Measurements from ENCODE around the gene COL20A1. TPM values are rescaled to one million over a fixed set of nuclear protein-coding genes. Genes with fewer than 3 reads are reported as not detected.

COL20A1 gene
- total and polyA plus RNA-seq, 2 experiments from 2014 or later, result not detected

DNA sequence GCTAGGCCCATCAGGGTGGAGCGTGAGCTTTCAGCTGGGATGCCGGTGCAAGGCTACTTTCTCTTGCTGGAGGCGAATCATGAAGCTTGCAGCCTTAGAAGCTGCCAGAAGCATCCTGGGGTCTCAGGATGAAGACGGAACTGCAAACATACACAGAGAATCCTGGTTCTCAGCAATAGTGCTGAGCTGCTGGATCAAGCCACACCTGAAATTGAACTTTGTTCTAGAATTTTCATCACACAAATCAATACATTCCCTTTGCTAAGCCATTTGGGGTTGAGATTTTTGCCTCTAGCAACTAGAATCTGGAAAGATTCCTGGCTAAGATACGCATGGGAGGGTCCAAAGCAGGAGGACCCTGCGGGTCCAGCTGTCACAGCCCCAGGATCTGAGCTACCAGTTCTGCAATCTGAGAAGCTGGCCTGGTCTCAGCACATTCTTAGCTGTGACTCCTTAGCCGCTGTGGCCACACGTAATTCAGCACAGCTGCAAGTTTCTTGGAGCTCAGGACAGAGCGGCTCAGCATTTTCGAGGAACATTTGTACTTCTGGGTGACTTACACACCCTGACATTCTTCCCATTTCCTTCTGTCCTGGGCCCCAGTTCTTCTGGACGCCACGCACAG, 27.0 kb upstream of the COL20A1 start:
- Histone ChIP-seq H3K4me3 (no peak overlapping the region), H3K36me3 (ENCODE audit: low read depth) (no peaks in the 10 kb centered on the region), H3K27ac (no peak overlapping the region), H3K79me2 (ENCODE audit: insufficient read depth) (0 out of 2 replicates have a peak, but pooled peaks cover 5% of the 10 kb centered on the region), H3K9me3 (ENCODE audit: low read depth) (no peaks in the 10 kb centered on the region), H2AFZ (no peak overlapping the region), H3K9me2 (ENCODE audit: insufficient read depth) (no peaks in the 10 kb centered on the region), H3K27me3 (replicated peaks; ENCODE audit: insufficient read depth) (peaks cover 8% of the 10 kb centered on the region; the same call in 1 of the 2 replicates), H3F3A (ENCODE audit: insufficient read depth) (no peaks in the 10 kb centered on the region), H3K9ac (no peak overlapping the region), H3K4me2 (ENCODE audit: unreplicated experiment) (no peak overlapping the region), H4K20me1 (ENCODE audit: insufficient read depth) (no peaks in the 10 kb centered on the region), H3K4me1 (ENCODE audit: insufficient read depth) (no peaks in the 10 kb centered on the region)
- TF ChIP-seq EZH2 (IDR thresholded peaks at IDR 0.05; ENCODE audit: insufficient read depth, poor library complexity, severe bottlenecking), result no peak
- no peak for TF ChIP-seq EZH2phosphoT487 (IDR thresholded peaks at IDR 0.05; ENCODE audit: insufficient read depth, low read depth)
- 21% methylated on average over 12 of the region's 12 CpGs for WGBS, 2 experiments (ENCODE audit: low coverage in 1 of 2, low lambda C conversion rate in 2 of 2, missing lambda C conversion rate in 2 of 2)
- DNase-seq, result peak; percentile 84
- in situ Hi-C loops (cut with MboI), result no loop called here

DNA sequence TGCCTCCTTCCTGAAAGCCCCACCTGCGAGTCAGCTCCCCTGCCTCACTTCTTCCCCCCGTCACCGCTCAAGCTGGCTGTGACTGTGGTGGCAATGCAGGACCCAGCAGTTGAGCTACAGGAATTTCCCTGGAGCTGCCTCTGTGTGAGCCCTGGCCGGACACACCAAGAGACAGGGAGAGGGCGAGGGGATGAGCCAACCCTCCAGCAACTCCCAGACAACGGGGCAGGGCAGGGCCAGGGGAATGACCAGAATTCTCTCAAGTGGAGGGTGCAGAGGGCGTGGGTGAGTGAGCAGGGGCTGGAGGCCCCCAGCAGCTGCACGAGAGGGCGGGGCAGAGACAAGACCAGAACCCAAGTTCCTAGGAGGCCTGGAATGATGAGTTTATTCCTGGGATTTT, 25.3 kb upstream of the COL20A1 start:
- H3F3A ChIP-seq (ENCODE audit: insufficient read depth), result no peaks in the 10 kb centered on the region
- no peaks in the 10 kb centered on the region for H3K36me3 ChIP-seq (ENCODE audit: low read depth)
- H3K4me1 ChIP-seq (ENCODE audit: insufficient read depth), result peaks cover 5% of the 10 kb centered on the region; the same call in 1 of the 2 replicates
- no peak overlapping the region for H2AFZ ChIP-seq
- no peaks in the 10 kb centered on the region for H4K20me1 ChIP-seq (ENCODE audit: insufficient read depth)
- no peak overlapping the region for H3K9ac ChIP-seq
- 39 to 40% methylated on average over 8 to 9 of the region's 9 CpGs for WGBS, 2 experiments (ENCODE audit: low coverage in 1 of 2, low lambda C conversion rate in 2 of 2, missing lambda C conversion rate in 2 of 2)
- no peak for DNase-seq
- H3K4me2 ChIP-seq (ENCODE audit: unreplicated experiment), result no peak overlapping the region
- H3K4me3 ChIP-seq, result no peak overlapping the region
- H3K9me2 ChIP-seq (ENCODE audit: insufficient read depth), result no peaks in the 10 kb centered on the region
- TF ChIP-seq EZH2phosphoT487 (IDR thresholded peaks at IDR 0.05; ENCODE audit: insufficient read depth, low read depth) (no peak), EZH2 (IDR thresholded peaks at IDR 0.05; ENCODE audit: insufficient read depth, poor library complexity, severe bottlenecking) (no peak)
- H3K79me2 ChIP-seq (ENCODE audit: insufficient read depth), result peaks cover 17% of the 10 kb centered on the region
- H3K27ac ChIP-seq, result no peak overlapping the region
- H3K9me3 ChIP-seq (ENCODE audit: low read depth), result no peaks in the 10 kb centered on the region
- in situ Hi-C loops (cut with MboI), result no loop called here
- peaks cover 8% of the 10 kb centered on the region; the same call in 1 of the 2 replicates for H3K27me3 ChIP-seq (replicated peaks; ENCODE audit: insufficient read depth)

DNA sequence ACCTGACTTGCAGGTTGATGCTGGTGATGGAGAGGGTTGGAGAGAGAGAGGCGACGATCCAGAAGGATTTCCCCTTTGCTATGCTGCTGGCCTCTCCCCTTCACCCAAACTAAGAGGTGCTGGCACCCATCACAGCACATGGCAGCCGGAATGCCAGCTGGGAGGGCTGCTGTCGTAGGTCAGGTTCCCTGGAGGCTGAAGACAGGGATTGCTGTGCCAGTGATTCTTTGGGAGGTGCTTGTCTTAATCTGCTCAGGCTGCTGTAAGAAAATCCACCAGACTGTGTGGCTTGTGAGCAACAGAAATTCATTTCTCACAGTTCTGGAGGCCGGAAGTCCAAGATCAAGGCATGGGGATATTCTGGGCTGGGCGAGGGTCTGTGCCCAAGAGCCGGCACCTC, 24.7 kb upstream of the COL20A1 start:
- H3K4me3 ChIP-seq, result no peak overlapping the region

DNA sequence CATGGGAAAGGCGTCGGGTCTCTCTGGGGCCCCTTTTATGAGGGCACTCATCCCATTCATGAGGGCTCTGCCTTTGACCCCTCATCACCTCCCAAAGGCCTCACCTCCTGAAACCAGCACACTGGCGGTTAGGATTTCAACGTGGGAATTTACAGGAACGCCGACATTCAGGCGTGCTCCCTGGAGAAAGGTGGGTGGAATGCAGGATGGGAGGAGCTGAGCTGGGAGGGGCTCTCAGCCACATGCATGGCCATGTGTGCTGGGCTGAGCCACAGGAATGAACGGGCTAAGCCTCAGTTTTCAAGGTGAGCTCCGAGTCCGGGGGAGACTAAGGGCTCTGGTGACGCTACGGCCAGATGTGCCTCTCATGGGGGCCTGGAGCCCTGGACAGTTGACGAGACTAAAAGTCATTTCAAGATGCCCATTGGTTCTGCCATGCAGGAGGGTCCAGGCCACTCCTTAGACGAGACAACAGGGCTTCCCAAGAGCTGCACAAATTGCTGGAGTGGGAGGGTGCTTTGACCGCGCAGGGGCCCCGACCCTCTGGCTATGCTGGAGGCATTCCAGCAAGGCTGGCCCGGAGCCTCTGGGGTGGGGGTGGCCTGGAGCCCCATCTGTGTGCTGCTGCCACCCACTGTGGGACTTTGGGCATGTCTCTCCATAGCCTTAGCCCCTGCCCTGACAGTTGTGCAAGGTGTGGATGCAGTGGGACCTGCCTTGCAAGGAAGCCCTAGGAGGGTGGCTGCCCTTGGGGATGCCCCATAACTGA, 24.1 kb upstream of the COL20A1 start:
- peak; percentile 34 for DNase-seq
- peaks cover 29% of the 10 kb centered on the region for H3K79me2 ChIP-seq (ENCODE audit: insufficient read depth)
- H3K4me1 ChIP-seq (ENCODE audit: insufficient read depth), result peaks cover 5% of the 10 kb centered on the region; the same call in 1 of the 2 replicates
- no peak overlapping the region for H3K27ac ChIP-seq
- TF ChIP-seq EZH2 (IDR thresholded peaks at IDR 0.05; ENCODE audit: insufficient read depth, poor library complexity, severe bottlenecking), result no peak
- no peak for TF ChIP-seq EZH2phosphoT487 (IDR thresholded peaks at IDR 0.05; ENCODE audit: insufficient read depth, low read depth)
- no peak overlapping the region for H3K4me3 ChIP-seq
- no peaks in the 10 kb centered on the region for H3K36me3 ChIP-seq (ENCODE audit: low read depth)
- WGBS, 2 experiments (ENCODE audit: low coverage in 1 of 2, low lambda C conversion rate in 2 of 2, missing lambda C conversion rate in 2 of 2), result 20 to 22% methylated on average over 17 to 18 of the region's 18 CpGs
- H2AFZ ChIP-seq, result no peak overlapping the region
- H3K4me2 ChIP-seq (ENCODE audit: unreplicated experiment), result no peak overlapping the region
- in situ Hi-C loops (cut with MboI), result no loop called here
- H3F3A ChIP-seq (ENCODE audit: insufficient read depth), result no peaks in the 10 kb centered on the region
- H4K20me1 ChIP-seq (ENCODE audit: insufficient read depth), result no peaks in the 10 kb centered on the region
- no peaks in the 10 kb centered on the region for H3K9me2 ChIP-seq (ENCODE audit: insufficient read depth)
- no peak overlapping the region for H3K9ac ChIP-seq
- no peaks in the 10 kb centered on the region for H3K9me3 ChIP-seq (ENCODE audit: low read depth)
- peaks cover 8% of the 10 kb centered on the region; the same call in 1 of the 2 replicates for H3K27me3 ChIP-seq (replicated peaks; ENCODE audit: insufficient read depth)

More for the DNA sequence above, 24.7 kb upstream of the COL20A1 start:
- Histone ChIP-seq H3K9me3 (ENCODE audit: low read depth) (no peaks in the 10 kb centered on the region), H3K79me2 (ENCODE audit: insufficient read depth) (peaks cover 23% of the 10 kb centered on the region), H3K4me2 (ENCODE audit: unreplicated experiment) (no peak overlapping the region), H3K4me1 (ENCODE audit: insufficient read depth) (peaks cover 5% of the 10 kb centered on the region; the same call in 1 of the 2 replicates), H3K36me3 (ENCODE audit: low read depth) (no peaks in the 10 kb centered on the region), H3K9ac (no peak overlapping the region), H3F3A (ENCODE audit: insufficient read depth) (no peaks in the 10 kb centered on the region), H3K9me2 (ENCODE audit: insufficient read depth) (no peaks in the 10 kb centered on the region), H3K27me3 (replicated peaks; ENCODE audit: insufficient read depth) (peaks cover 8% of the 10 kb centered on the region; the same call in 1 of the 2 replicates), H3K27ac (no peak overlapping the region), H4K20me1 (ENCODE audit: insufficient read depth) (no peaks in the 10 kb centered on the region), H2AFZ (no peak overlapping the region)
- in situ Hi-C loops (cut with MboI), result no loop called here
- WGBS, 2 experiments (ENCODE audit: low coverage in 1 of 2, low lambda C conversion rate in 2 of 2, missing lambda C conversion rate in 2 of 2), result 31 to 35% methylated on average over 5 to 7 of the region's 7 CpGs
- peak; percentile 30 for DNase-seq
- TF ChIP-seq EZH2 (IDR thresholded peaks at IDR 0.05; ENCODE audit: insufficient read depth, poor library complexity, severe bottlenecking), result no peak
- no peak for TF ChIP-seq EZH2phosphoT487 (IDR thresholded peaks at IDR 0.05; ENCODE audit: insufficient read depth, low read depth)
